SH-SY5Y (cell line): Measurements from ENCODE around the gene PLEKHG1.

Source experiments
- GATA2 ChIP-seq: IDR thresholded peaks from 2 replicates; pipeline ENCODE4 v1.6.1; 2011; ENCODE audit warnings: mild to moderate bottlenecking, low read depth, low read length
- GATA3 ChIP-seq: IDR thresholded peaks from 2 replicates; pipeline ENCODE4 v1.6.1; 2011; ENCODE audit warnings: low read depth, mild to moderate bottlenecking, low read length, moderate library complexity

- TF ChIP-seq GATA2 (no peak), GATA3 (no peak)
Observed at GRCh38 chr6:150598401-150598800, 1.3 kb upstream of the PLEKHG1 start.
